DOHH2 (cell line): Measurements from ENCODE around the gene ZP3.
"Not testable (repeated sequence)": the region's sequence is repeated elsewhere in the genome, so short reads cannot be mapped to it uniquely, and the experiment has no call there.

ENCODE experiments used
- H3F3A ChIP-seq: fragments of 200-600 bp; sonication (generic), shearing (Covaris generic); 2 replicates; pipeline ENCODE4 v1.6.0; 2016; ENCODE audit warnings: antibody characterized with exemption, mild to moderate bottlenecking; ENCODE audit not compliant: control insufficient read depth, insufficient read depth
- H3K27ac ChIP-seq: fragments of 200-600 bp; sonication (generic); 2 replicates; pipeline ENCODE4 v1.5.1; 2014; ENCODE audit warnings: low read depth, mild to moderate bottlenecking, low read length, moderate library complexity
- H3K27me3 ChIP-seq: fragments of 200-600 bp; sonication (generic); 2 replicates; pipeline ENCODE4 v1.6.1; 2014; ENCODE audit warnings: mild to moderate bottlenecking, low read length, mixed read lengths; ENCODE audit not compliant: control insufficient read depth
- H3K36me3 ChIP-seq: fragments of 200-600 bp; sonication (generic); 2 replicates; pipeline ENCODE4 v1.6.1; 2014; ENCODE audit warnings: mild to moderate bottlenecking, low read length, moderate library complexity, mixed read lengths; ENCODE audit not compliant: control insufficient read depth
- H3K4me1 ChIP-seq: fragments of 200-600 bp; sonication (generic); 2 replicates; pipeline ENCODE4 v1.6.1; 2014; ENCODE audit warnings: mild to moderate bottlenecking, low read length, mixed read lengths; ENCODE audit not compliant: control insufficient read depth
- H3K4me2 ChIP-seq: fragments of 200-600 bp; sonication (generic); 2 replicates; pipeline ENCODE4 v1.6.0; 2014; ENCODE audit warnings: mild to moderate bottlenecking, low read length, moderate library complexity
- H3K4me3 ChIP-seq: fragments of 200-600 bp; sonication (generic); 2 replicates; pipeline ENCODE4 v1.5.1; 2014; ENCODE audit warnings: mild to moderate bottlenecking, low read length, mixed read lengths
- H3K79me2 ChIP-seq: fragments of 200-600 bp; sonication (generic); 2 replicates; pipeline ENCODE4 v1.6.1; 2014; ENCODE audit warnings: mild to moderate bottlenecking, low read length, mixed read lengths; ENCODE audit not compliant: control insufficient read depth
- H3K9me2 ChIP-seq: fragments of 200-600 bp; sonication (generic); replicated peaks from 2 replicates; pipeline ENCODE4 v1.6.1; 2014; ENCODE audit warnings: mild to moderate bottlenecking, low read length, mixed read lengths; ENCODE audit not compliant: control insufficient read depth
- H3K9me3 ChIP-seq: fragments of 200-600 bp; sonication (generic); 2 replicates; pipeline ENCODE4 v1.6.1; 2014; ENCODE audit warnings: antibody characterized with exemption, low read length, mixed read lengths; ENCODE audit not compliant: control insufficient read depth, insufficient read depth
- H4K20me1 ChIP-seq: fragments of 200-600 bp; sonication (generic); 2 replicates; pipeline ENCODE4 v1.6.0; 2014; ENCODE audit warnings: low read depth, mild to moderate bottlenecking, antibody characterized with exemption, low read length, moderate library complexity; ENCODE audit not compliant: control insufficient read depth, insufficient read depth
- EZH2phosphoT487 ChIP-seq: fragments of 200-600 bp; sonication (generic); IDR thresholded peaks from 2 replicates; pipeline ENCODE4 v1.6.1; 2017; ENCODE audit warnings: borderline replicate concordance, mild to moderate bottlenecking, antibody characterized with exemption, low read length, moderate library complexity, mixed read lengths
- TF ChIP-seq, protein P1 (sequence below): fragments of 200-600 bp; sonication (generic); IDR thresholded peaks from one replicate; pipeline ENCODE4 v1.5.1; 2014; ENCODE audit warnings: antibody characterized with exemption, mild to moderate bottlenecking, low read depth, low read length; ENCODE audit not compliant: poor library complexity, severe bottlenecking

Gene ZP3

GRCh38 chr7:76396864-76397263 lies 27.9 kb upstream of the ZP3 start:
- Histone ChIP-seq H4K20me1 (no peaks in the 10 kb centered on the region), H3K9me3 (no peaks in the 10 kb centered on the region), H3K9me2 (no peaks in the 10 kb centered on the region), H3K79me2 (no peaks in the 10 kb centered on the region), H3K4me2 (peak overlapping the region; percentile 54), H3K36me3 (no peaks in the 10 kb centered on the region), H3K4me1 (peaks cover 36% of the 10 kb centered on the region), H3F3A (peaks cover 5% of the 10 kb centered on the region; the same call in 1 of the 2 replicates), H3K4me3 (peak overlapping the region; percentile 37; the same call in 1 of the 2 replicates), H3K27me3 (peaks cover 4% of the 10 kb centered on the region; the same call in 1 of the 2 replicates), H3K27ac (no peak overlapping the region)
- TF ChIP-seq, protein P1, sequence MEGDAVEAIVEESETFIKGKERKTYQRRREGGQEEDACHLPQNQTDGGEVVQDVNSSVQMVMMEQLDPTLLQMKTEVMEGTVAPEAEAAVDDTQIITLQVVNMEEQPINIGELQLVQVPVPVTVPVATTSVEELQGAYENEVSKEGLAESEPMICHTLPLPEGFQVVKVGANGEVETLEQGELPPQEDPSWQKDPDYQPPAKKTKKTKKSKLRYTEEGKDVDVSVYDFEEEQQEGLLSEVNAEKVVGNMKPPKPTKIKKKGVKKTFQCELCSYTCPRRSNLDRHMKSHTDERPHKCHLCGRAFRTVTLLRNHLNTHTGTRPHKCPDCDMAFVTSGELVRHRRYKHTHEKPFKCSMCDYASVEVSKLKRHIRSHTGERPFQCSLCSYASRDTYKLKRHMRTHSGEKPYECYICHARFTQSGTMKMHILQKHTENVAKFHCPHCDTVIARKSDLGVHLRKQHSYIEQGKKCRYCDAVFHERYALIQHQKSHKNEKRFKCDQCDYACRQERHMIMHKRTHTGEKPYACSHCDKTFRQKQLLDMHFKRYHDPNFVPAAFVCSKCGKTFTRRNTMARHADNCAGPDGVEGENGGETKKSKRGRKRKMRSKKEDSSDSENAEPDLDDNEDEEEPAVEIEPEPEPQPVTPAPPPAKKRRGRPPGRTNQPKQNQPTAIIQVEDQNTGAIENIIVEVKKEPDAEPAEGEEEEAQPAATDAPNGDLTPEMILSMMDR: no peak
- TF ChIP-seq EZH2phosphoT487: no peak

DNA sequence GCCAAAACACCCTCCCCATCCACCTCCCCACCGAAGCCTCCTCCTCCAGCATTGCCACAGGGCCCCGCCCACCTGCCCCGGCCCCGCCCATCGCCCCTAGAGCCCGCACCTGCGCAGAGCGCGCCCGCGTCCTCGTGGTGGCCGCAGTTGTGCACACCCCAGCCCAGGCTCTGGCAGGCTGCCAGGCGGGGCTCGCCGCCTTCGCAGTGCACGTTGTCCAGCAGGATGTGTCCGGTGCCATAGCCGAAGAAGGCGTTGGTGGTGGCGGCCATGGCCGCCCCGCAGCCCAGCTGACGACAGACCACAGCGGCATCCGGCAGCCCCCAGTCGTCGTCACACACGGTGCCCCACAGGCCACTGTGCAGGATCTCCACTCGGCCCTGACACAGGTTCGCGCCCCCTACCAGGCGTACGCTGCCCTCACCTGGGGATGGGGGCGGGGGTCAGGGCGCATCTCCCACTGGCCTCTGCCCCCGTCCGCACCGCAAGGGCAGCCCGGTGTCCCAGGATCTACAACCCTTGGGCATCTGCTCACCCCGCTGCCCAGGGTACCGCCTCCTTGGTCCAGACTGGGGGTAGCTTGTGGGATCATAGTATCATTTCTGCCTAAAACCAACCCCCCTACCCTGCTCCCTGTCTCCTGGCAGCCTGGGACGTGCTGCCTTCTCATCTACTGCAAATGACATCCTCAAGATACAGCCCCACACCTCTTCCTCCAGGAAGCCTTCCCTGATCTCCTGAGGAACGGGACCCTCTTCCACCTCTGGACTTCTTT lies 27.2 kb upstream of the ZP3 start:
- Histone ChIP-seq H3K4me2 (peak overlapping the region; percentile 54), H3K79me2 (no peaks in the 10 kb centered on the region), H4K20me1 (no peaks in the 10 kb centered on the region), H3F3A (peaks cover 5% of the 10 kb centered on the region; the same call in 1 of the 2 replicates), H3K9me3 (no peaks in the 10 kb centered on the region), H3K9me2 (no peaks in the 10 kb centered on the region), H3K36me3 (no peaks in the 10 kb centered on the region), H3K27ac (no peak overlapping the region), H3K4me3 (peak overlapping the region; percentile 37), H3K27me3 (peaks cover 4% of the 10 kb centered on the region; the same call in 1 of the 2 replicates), H3K4me1 (peaks cover 31% of the 10 kb centered on the region)
- TF ChIP-seq, protein P1: no peak
- TF ChIP-seq EZH2phosphoT487: no peak

- Histone ChIP-seq H3K9me3 (no peaks in the 10 kb centered on the region), H3K4me2 (no peak overlapping the region), H3F3A (peaks cover 5% of the 10 kb centered on the region; the same call in 1 of the 2 replicates), H3K4me3 (no peak overlapping the region), H3K79me2 (no peaks in the 10 kb centered on the region), H4K20me1 (no peaks in the 10 kb centered on the region), H3K4me1 (peaks cover 26% of the 10 kb centered on the region), H3K27ac (no peak overlapping the region), H3K9me2 (no peaks in the 10 kb centered on the region), H3K27me3 (peaks cover 4% of the 10 kb centered on the region; the same call in 1 of the 2 replicates), H3K36me3 (no peaks in the 10 kb centered on the region)
- TF ChIP-seq, protein P1: no peak
- no peak for TF ChIP-seq EZH2phosphoT487
These were observed 24.5 kb upstream of the ZP3 start for GRCh38 chr7:76400248-76400647.

- not testable (repeated sequence) for H3K9me2 ChIP-seq, H4K20me1 ChIP-seq, H3K27ac ChIP-seq, H3K9me3 ChIP-seq, H3K36me3 ChIP-seq, H3F3A ChIP-seq, H3K27me3 ChIP-seq, H3K4me3 ChIP-seq, H3K79me2 ChIP-seq, H3K4me1 ChIP-seq, H3K4me2 ChIP-seq
These were observed 21.7 kb upstream of the ZP3 start for GRCh38 chr7:76403097-76403496.
